NCI-H2171 treated with DMSO at 0.1 percent for 48 hours (cell line): Measurements from ENCODE around the gene TSTD1.

Source experiments
- DNase-seq: peaks from one replicate; lab custom pipeline; 2025; lab: John Stamatoyannopoulos, UW

Gene TSTD1

DNA sequence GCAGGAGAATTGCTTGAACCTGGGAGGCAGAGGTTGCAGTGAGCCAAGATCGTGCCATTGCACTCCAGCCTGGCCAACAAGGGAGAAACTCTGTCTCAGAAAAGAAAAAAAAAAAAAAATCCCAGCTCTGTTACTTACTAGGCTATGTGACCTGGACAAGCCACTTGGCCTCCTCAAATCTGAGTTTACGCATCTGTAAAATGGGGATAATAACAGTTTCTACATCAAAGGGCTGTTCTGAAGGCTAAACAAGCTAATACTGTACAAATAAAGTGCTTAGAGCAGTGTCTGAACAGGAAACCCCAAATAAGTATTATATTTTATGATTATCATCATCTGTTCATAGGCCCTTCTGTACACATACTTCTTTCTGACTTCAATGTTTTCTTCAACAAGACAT is 31.4 kb downstream of the TSTD1 start:
- DNase-seq, result no peak

DNA sequence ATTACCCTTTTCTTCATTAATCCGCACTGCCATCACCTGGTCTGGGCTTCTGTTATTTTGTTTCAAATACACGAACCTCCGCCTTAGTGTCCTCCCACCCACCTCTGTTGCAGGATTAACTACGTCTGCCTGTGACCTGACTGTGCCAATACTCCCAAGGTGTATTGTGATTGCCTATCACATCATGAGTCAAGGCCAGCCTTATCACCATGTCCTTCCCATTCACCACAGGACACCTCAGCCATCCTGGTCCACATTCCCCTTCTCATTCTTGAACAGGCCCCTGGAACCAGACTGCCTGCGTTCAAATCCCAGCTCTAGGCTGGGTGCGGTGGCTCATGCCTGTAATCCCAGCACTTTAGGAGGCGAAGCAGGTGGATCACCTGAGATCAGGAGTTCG is 32.2 kb downstream of the TSTD1 start:
- DNase-seq, result no peak

DNA sequence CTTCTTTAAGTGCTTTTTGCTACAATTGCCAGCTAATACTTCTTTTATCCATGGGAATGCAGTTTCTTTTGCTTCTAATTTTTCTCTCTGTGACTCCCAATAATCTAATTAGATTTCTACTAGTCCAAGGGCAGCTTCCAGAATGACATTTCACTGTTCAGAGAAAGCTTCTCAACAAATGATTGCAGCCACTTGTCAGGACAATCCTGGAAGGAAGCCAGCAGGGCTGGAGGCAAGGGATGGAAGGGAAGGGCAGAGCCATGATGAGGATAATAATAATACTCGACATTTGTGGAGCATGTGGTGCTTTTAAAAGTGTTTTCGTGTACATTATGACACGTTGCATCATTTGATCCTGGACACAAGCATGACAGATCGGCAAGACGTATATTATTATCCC is 37.2 kb downstream of the TSTD1 start:
- DNase-seq, result no peak

DNA sequence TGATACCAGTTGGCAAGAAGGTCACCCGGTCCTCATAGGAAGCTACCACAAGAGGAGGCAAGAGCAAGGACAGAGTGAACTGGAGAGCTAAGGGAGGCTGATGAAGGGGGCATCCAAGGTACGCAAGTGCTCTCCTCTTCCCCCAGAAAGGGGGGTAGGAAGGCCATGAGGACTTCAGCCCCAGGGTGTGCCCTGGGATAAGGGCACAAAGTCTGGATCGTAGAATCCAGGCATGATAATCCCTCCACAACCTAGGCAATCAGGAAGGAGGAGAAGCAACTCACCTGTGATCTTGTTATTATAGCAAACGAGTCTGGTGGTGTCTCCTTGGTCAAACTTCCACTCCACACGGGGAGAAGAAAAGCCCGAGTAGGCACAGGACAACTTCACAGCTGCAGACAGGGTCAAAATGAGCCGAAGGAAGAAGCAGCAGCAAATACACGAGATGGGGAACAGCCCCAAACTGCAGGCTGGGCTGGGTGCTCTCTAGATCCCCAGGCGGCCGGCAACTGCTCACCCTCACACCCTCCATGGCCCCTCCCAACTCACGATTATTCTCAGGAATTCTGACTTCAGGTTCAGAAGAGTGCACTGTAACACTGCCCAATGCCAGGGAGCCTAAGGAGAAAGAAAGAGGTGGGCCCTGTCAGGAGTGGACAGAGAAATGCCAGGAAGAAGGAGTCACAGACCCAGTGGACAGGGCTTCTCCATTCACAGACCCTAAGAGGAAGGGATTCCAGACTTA is 37.9 kb downstream of the TSTD1 start:
- DNase-seq, result no peak

DNA sequence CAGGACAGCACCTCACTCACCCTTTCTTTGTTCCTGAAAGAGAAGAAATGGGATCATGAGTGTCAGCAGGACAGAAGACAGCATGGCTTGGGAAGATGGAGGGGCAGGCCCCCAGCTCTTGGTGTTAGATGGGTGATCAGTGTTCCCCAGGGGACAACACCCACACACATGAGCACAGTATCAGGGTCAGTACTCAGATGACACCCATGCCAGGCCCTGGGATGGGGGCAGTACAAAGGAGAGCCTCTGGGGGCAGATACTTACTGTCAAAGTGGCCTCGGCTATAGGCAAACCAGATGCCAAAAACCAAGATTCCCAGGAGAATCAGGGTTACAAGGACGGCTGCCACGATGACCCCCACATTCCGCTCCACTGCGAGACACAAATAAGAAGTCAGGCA is 39.4 kb downstream of the TSTD1 start:
- DNase-seq, result no peak

DNA sequence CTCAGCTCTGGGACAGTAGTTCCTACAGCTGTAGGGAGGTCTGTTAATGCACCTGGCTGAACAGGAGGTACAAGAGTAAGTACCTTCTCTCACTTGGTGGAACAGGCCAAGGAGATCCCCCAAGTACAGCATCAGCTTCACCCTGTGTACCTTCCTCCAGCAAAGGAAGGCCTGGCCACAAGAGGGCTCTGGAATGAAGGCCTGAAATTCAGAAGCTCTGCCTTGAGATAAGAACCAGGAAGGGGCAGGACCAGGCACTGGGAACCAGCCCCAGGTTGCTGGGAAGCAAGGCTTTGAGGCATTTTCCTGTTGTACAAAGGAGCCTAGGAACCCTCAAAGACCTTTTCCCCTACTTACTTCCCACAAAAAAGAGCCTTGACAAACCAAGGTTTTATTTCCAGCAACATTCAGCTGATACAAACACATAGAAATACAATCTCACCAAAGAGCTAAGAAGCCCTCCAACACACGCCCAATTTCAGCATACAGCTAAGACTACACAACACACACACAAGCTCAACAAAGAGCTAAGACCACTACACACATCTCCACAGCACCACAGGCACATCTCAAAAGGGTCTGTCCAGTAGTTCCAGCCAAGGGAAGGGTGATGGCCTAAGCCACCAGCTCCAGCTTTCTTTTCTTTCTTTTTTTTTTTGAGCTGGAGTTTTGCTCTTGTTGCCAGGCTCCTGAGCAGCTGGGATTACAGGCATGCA is 41.3 kb downstream of the TSTD1 start:
- DNase-seq, result peak; percentile 9

DNA sequence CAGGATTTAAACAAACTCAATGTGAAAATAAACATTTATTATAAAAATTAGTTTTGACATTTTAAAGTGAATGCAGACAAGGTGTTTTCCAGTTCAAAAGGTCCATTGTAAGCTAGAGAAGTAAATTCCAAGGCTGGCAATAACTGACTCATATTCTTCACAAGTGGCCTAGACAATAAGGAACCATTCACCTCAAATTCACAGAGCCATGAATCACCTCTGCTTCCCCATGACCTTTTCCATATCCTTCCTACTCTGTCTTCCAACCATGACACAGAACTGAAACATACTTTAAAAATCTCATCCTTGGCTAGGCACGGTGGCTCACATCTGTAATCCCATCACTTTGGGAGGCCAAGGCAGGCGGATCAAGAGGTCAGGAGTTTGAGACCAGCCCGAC is 42.6 kb downstream of the TSTD1 start:
- no peak for DNase-seq

DNA sequence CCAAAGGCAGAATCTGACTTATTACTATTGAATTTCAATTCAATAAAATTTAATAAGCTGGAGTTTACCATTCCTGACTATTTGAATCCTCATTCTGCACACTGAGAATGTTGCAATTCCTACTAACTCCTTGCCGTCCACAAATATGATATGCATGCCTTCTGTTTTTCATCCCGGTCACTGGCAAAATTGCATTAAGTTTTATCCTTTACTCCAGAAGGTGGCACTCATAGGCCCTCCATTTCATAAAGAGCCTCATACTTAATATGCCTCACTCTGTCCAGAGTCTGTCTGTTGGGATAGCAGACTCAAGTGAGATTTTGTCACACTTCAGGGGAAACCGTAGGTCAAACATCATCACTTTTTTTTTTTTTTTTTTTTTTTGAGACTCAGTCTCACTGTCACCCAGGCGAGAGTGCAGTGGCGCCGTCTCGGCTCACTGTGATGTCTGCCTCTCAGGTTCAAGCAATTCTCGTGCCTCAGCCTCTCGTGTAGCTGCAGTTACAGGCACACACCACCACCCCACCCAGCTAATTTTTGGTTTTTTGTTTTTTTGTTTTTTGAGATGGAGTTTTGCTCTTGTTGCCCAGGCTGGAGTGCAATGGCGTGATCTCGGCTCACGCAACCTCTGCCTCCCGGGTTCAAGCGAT is 45.1 kb downstream of the TSTD1 start:
- DNase-seq, result peak; percentile 20

DNA sequence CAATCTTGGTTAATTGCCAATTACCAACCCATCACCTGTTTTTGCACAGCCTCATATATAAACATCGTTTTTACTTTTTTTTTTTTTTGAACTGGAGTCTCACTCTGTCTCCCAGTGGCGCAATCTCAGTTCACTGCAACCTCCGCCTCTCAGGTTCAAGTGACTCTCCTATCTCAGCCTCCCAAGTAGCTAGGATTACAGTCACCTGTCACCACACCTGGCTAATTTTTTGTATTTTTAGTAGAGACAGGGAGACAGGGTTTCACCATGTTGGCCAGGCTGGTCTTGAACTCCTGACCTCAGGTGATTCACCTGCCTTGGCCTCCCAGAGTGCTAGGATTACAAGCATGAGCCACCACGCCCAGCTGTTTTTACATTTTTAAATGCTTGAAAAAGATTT is 46.7 kb downstream of the TSTD1 start:
- DNase-seq, result peak; percentile 26
